GM11168 (cell line): ENCODE measurements around the gene TENM4.
"Not testable (repeated sequence)": the region's sequence is repeated elsewhere in the genome, so short reads cannot be mapped to it uniquely, and the experiment has no call there.

Source experiments
- in situ Hi-C: fragments of 300-500 bp; cut with MboI; formaldehyde crosslinking; loops from one replicate; pipeline ENCODE4 v1.12.0; 2022; ENCODE audit warnings: low sequenced_read_pairs; ENCODE audit not compliant: unreplicated experiment

The TENM4 gene

GRCh38 chr11:79017811-79018210, 423.0 kb downstream of the TENM4 start:
- in situ Hi-C loops = no loop called here

GRCh38 chr11:79013509-79013908, 427.3 kb downstream of the TENM4 start:
- in situ Hi-C loops = no loop called here

GRCh38 chr11:79011357-79011756, 429.5 kb downstream of the TENM4 start:
- in situ Hi-C loops = no loop called here

DNA sequence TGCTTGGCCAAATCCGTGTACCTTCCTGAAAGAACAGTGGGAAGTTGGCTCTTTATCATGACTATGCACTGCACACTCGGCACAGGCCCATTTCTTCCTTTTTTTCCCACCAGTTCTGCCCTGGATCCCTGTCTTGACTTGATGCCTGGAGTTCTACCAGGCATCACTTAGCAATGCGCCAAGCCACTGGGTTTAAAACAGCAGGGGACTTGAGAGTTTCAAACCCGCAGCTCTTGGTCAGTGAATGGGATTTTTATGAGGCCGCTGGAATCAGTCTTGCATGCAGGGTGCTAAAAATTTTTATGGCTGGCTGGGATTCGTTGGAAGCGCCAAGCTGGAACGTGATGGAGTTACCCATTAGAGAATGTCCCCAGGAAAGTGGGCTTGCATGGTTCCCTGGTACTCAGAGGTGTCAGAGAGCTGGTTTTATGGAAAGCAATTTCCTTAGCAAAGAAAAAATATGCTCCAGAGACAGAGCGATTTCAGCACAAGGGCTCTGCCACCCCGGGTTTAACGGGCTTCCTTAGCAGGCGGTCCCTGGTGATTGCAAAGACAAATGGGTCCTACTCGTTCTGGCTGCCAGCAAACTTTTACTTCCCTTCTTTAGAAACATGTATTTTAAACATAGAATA, 432.9 kb downstream of the TENM4 start:
- in situ Hi-C loops = no loop called here

DNA sequence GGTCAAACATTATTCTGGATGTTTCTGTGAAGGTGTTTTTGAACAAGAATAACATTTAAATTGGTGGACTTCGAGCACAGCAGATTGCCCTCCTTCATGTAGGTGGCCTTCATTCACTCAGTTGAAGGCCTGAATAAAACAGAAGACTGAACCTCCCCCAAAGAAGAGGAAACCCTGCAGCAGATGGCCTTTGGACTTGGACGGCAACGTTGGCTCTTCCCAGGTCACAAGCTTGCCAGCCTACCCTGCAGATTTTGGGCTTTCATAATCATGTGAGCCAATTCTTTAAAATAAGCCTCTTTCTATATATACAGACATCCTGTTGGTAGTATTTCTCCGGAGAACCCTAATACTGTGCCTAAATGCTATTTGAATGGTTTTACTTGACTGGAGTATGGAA, 434.0 kb downstream of the TENM4 start:
- in situ Hi-C loops = no loop called here

DNA sequence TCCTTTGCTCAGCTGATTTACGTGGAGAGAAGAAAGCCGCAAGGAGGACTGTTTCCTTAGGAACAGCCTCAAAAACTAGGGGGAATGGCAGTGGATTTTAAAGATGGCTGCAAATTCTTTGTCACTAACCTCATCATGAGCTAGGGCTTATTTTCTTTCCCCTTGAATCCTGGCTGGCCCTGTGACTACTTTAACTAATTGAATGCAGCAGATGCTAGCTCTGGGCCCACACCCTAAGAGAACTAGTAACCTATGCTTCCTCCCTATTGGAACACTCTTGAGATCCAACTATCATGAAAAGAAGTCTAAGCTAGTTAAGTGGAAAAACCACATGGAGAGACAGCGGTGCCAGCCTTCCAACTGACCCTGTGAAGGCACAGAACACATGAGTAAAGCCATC, 444.8 kb downstream of the TENM4 start:
- in situ Hi-C loops = no loop called here

DNA sequence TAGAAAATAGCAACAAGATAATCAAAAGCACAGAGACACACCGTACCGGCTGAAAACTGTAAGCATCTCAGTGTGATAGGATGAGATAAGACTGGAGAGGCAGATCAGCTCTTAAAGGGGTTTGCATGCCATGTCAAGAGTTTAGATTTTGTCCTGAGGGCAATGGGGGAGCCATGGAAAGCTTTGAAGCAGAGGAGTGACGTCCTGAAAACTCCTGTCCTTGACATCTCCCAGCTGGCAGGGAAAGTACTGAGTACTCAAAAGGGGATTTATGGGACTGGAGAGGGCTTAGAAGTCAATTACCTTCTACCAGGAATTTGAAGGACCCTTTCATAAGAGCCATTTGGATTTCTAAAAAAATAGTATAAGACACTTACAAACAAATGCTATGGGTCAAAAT, 445.7 kb downstream of the TENM4 start:
- in situ Hi-C loops = no loop called here

DNA sequence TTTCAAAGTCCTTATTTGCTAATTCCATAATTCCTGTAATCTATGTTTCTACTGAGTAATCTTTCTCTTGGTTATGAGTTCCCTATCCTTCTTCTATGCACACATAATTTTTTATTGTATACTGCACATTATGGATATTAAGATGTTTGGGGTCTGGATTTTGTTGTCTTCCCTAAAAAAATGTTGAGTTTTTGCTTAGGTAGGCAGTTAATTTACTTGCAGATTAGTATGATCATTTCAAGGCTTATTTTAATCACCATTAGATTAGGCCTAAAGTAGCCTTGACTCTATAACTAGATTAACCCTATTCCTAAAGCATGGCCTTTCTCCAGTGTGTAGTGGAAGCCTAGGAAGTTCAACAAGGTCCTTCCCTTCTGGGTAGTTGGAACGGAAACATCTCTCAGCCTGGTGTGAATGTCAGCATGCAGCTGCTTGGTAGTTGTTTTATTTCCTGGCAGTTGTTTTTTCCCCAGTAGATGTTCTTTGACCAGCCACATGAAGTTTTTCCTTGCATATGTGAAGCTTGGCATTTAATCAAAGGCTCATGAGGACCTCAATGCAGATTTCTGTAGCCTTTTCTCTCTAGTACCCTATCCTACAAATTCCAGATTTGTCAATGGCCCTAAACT, 446.9 kb downstream of the TENM4 start:
- in situ Hi-C loops = no loop called here

DNA sequence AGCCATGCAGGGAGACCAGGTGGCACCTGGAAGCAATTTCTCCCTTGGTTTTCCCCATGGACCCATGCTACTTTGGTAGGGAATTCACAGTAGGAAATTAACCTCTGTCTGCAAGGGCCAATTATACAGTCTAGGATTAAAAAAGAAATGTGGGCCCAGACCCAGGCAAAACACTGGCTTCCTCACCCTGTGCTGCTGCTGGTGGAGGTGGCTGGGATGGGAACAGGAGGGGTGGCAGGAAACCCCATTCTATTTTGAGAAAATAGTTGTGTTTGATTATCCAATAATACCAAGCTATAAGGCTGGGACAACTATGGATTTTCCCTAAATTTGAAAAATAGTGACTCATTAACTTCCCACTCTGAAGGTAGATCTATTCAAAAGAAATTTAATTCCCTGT, 449.1 kb downstream of the TENM4 start:
- in situ Hi-C loops = no loop called here

GRCh38 chr11:78990261-78990660, 450.6 kb downstream of the TENM4 start:
- in situ Hi-C loops = no loop called here

DNA sequence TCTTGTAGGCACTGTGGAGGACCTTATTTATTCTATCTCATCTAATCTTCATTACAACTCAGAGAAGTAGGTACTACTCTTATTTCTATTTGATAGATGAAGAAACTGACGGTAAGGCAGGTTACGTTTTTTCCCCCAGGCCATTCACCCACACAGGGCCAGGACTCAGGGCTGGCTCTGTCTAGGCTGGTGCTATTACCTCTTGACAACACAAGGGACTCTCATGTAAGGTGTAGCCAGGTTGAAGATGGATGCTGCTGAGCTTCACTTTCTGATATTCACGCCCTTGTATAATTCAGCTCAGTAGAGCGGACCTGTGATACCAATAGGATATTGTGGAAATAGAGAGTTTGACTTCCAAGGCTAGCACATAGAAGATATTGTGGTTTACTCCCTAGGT, 453.1 kb downstream of the TENM4 start:
- in situ Hi-C loops = no loop called here

- in situ Hi-C loops = no loop called here
Observed at GRCh38 chr11:78986305-78986704, 454.5 kb downstream of the TENM4 start.

DNA sequence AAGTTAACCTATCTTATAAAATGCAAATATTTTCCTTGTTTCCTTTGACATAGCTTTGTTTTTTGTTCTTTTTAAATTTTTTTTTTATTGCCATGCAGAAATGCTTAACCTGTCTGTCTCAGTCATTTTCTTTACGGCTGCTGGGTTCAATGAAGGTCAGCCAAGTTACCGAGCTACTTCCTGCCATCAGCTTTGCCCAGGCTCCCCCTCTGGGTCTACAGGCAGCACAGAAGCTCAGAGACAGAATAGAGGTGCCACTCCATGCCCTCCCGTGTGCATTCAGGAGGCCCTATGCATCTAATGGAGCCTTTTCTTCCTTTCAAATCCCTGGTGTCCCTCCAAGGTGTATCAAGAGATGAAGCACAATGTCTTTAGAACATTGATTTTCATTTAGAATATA, 455.2 kb downstream of the TENM4 start:
- in situ Hi-C loops = no loop called here

- in situ Hi-C loops = no loop called here
Observed at GRCh38 chr11:78982473-78982872, 458.4 kb downstream of the TENM4 start.

DNA sequence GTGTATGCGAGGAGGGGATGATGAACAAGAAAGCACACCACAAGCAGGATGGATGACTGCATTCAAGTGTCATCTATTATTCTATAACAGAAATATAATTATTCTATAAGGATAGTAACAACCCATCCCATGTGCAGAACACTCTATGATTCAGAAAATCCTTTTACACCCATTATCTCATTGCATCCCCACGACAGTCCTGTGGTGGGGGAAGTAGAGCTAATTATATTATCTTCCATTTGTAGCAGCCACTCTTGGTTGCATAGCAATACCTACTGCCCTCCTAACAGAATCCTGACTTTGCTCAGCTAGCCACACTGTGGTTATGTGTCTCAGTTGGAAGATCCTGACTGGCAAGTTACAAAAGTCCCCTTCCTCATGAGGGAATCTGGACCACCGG, 459.7 kb downstream of the TENM4 start:
- in situ Hi-C loops = no loop called here

DNA sequence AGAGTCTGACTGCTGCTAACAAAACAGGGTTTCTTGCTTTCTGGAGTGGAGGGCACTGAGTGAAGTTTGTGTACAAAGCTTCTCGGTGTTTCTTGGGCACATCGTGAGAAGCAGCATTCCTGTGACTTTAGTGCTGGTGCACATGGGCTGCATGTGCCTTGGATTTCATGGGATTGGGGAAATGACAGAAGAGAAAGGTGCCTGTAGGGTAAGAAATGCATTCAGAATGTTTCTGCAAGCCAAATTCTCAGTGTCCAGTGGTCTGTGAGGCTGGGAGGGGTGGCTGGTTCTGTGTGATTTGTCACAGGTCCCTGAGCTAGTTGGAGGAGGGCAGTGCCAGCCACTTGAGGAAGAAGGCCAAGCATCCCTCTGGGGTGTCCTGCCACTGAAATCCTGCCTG, 462.0 kb downstream of the TENM4 start:
- in situ Hi-C loops = no loop called here

DNA sequence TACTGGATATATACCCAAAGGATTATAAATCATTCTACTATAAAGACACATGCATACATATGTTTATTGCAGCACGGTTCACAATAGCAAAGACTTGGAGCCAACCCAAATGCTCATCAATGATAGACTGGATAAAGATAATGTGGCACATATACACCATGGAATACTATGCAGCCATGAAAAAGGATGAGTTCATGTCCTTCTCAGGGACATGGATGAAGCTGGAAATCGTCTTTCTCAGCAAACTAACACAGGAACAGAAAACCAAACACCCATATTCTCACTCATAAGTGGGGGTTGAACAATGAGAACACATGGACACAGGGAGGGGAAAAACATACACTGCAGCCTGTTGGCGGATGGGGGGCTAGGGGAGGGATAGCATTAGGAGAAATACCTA, 463.0 kb downstream of the TENM4 start:
- in situ Hi-C loops = not testable (repeated sequence)

DNA sequence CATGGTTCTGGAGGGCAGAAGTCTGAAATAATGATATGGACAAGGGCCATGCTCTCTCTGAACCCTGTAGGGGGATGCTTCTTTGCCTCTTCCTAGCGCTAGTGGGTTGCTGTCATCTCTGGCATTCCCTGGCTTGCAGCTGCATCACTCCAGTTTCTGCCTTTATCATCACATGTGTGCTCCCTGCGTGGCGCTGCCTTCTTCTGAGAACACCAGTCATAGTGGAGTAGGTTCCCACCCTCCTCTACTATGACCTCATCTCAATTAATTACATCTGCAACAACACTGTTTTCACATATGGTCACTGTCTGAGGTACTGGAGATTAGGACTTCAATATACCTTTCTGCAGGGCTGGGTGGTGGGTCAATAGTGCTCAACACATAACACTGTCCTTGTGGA, 463.8 kb downstream of the TENM4 start:
- in situ Hi-C loops = no loop called here

GRCh38 chr11:78975081-78975480, 465.7 kb downstream of the TENM4 start:
- in situ Hi-C loops = no loop called here

- in situ Hi-C loops = no loop called here
Observed at GRCh38 chr11:78973876-78974275, 467.0 kb downstream of the TENM4 start.

DNA sequence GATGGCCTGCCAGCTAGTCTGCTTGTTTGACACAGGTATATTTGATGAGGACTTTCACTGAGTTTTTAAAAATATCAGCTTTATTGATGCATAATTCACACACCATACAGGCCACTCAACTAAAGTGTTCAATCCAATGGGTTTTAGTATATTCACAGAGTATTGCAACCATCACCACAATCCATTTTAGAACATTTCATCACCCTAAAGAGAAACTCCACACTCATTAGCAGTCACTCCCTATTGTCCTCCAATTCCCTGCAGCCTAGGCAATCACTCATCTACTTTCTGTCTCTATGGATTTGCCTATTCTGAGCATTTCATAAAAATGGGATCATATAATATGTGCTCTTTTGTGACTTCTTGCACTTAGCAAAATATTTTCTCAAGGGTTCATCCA, 468.2 kb downstream of the TENM4 start:
- in situ Hi-C loops = no loop called here

GRCh38 chr11:78972177-78972576, 468.7 kb downstream of the TENM4 start:
- in situ Hi-C loops = no loop called here
